GM19395 (cell line): Measurements from ENCODE around the gene IRX1.

Experiments used
- ATAC-seq: cut with Tn5 transposase; IDR thresholded peaks from one replicate; pipeline ENCODE4 v1.9.1; 2021; ENCODE audit warnings: mild to moderate bottlenecking, moderate library complexity; ENCODE audit not compliant: unreplicated experiment

Gene IRX1

GRCh38 chr5:3595006-3595961 lies at the start of gene IRX1:
TSS of gene IRX1 (plus strand) at chr5:3595832. CDS start at chr5:3596106, 274 bp downstream.
- ATAC-seq = no peak

DNA sequence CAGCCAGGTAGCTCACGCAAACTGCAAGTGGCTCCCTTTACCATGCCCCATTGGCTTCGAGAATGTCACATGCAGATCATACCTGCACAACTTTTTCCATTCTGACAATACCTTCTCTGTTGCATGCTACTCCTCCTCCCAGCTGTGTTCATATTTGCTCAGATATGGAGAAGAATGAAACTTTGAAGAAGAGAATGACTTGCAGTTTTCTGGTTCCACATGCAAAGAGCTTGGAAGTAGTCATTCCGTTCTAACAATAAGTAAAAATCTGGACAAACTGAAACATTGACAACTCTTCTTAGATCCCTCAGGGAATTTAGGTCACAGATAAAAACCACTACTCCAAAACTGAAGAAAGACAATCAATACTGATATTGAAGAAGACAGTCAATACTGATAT lies 49.6 kb upstream of the IRX1 start:
- no peak for ATAC-seq

DNA sequence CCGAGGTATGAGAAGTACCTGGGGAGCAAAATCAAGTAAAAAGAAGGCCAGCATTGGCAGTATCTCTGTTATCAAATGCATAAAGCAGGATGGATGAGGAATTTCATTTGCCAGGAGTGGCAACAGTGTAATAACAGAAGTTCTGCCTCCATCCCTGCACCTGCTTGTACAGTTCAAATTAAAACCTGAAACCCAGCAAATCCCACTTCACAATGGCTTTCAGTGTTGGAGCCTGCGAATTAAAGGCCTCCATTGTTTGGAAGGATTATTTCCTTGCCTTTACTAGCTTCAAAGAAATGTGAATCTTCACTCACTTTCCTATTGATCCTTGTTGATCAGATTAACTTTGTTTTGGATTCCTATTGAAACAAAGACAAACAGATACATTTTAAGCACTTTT lies 31.5 kb upstream of the IRX1 start:
- ATAC-seq = no peak

DNA sequence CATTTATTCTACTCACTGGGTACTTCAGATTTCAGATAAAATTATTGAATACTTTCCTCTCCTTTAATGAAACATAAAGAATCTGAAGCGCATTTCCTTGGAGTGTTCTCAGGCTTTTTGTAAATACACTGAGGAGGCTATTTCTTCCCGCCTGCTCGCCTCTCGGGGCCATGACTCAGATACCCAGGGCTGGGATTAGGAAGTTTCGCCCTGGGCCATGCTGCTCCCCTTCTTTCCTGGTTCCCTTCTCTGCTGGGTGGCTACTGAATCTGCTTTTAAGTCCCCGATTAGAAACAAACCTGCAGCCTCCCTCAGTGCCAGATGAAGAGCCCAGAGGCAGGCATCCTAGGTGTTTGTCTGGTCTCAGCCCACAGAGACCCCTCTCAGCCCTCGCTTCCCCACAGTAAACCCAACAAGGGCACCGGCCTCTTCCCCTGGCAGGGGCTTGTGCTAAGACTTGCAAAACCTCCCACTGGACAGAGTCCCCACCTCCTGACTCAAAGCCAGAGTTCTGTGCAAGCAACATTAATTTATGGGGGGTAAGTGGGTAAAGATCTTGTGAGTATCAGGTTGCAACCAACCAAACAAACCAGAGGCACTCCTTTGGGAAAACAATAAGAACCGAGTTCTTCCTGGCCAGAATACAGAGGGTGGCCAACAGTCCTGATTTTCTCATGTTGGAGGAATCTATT lies 30.7 kb upstream of the IRX1 start:
- ATAC-seq = no peak

GRCh38 chr5:3584724-3585531 lies 10.7 kb upstream of the IRX1 start:
- ATAC-seq = no peak

- ATAC-seq = no peak
These were observed 5.3 kb upstream of the IRX1 start for GRCh38 chr5:3590161-3590966.

DNA sequence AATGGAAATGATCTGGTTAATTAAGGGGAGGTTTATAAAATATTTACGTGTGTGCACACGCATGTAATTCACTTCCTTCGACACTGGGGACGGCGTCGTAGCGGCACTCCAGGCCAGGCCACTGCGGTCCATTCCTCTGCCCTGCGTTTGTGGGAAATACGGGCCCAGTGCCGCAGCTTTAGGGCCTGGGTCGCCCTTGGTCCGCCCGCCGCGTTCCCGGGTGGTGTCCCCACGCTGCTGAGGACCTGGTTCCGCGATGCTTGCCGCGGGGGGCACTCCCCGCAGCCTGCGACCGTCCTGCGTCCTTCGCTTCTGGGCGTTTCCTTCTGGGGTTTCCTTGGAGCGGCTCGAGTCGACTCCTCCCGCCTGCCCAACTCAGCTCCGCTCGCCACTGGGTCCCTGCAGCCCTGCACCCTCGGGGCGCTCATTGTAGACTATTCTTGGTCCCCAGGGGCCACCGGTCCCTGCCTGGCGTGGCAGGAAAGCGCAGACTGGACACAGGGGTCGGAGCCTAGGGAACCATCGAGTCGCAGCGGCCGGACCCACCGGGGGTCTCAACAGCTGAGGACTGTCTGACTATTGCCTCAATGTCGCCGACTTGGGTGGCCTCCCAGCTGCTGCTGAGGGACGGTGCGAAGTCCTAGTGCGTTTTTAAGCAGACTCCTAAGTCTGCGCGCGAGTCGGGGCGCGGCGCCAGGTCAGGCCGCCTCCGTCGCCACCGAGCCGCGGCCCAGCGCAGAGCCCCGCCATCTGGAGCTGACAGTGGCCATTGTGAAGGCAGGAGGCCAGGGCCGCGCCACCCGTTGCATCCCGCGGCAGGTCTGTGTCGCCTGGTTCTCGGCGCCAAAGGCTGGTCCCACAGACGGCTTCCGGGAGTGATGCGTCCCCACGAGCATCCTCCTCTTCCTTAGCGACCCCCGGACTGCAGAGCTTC lies 4.4 kb upstream of the IRX1 start:
- no peak for ATAC-seq

DNA sequence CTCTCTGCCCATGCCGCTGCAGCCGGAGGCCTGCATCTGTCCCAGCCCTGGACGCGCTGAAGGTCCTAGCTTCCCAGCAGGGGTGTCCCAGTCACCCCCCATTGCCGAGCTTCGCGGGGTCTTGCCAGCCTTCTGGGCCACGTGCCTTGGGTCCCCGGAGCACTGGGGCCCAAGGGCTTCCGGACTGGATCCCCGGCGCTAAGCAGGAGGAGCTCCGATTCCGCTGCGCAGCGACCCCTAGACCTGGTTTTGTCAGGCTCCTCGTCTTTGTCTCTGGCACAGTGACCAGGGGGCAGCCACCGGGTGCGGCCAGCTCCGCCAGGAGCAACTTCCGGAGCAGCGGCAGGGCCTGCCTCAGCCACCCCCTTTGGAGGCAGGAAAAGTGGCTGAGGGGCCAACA lies 3.3 kb upstream of the IRX1 start:
- no peak for ATAC-seq

- ATAC-seq = no peak
These were observed 1.7 kb upstream of the IRX1 start for GRCh38 chr5:3593771-3594509.

DNA sequence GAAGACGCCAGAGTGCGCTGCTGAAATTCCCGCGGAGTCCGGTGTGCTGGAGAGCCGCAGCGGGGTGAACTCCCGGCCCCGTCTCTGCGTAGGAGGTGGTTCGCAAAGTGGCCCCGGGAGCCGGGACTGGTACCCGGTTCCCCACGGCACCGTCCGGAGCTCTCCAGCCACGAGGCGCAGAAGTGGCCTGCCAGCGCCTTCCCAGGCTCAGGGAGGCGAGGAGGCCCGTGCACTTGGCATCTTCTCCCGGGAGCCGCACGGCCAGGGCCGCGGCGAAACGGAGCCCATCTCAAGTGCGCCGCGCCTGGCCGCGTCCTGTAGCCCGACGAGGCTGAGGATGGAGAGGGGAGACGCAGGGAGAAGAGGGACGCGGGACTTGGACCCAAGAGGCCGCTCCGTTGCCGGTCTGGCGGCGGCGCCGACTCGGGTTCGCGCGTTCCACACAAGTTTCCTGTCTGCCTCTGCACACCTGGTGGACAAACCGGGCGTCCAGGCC lies 1.1 kb upstream of the IRX1 start:
- ATAC-seq = no peak

DNA sequence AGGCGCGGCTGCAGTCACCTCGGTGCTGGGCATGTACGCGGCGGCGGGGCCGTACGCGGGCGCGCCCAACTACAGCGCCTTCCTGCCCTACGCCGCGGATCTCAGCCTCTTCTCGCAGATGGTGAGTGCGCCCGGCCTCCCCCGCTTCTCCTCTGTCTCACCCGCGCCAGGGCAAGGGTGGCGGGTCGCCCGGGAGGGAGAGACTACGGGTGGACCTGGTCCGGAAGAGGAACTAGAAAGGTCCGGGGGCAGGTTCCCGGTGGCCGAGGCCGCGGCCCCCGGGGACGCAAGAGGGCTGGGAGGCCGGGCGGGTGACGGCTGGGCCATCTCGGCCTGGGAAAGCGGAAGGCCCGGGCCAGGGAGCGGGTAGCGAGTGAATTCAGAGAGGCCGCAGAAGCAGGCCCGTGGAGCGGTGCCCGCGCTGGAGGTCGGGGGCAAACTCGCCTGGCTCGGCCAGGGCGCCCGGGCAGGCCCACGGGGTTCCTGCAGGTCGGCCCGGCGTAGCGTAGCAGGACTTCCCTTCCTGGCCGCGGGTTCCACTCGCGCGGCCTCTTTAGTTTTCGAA lies 711 bp downstream of the IRX1 start:
- ATAC-seq = no peak

- ATAC-seq = no peak
These were observed 1.2 kb downstream of the IRX1 start for GRCh38 chr5:3596857-3597166.

DNA sequence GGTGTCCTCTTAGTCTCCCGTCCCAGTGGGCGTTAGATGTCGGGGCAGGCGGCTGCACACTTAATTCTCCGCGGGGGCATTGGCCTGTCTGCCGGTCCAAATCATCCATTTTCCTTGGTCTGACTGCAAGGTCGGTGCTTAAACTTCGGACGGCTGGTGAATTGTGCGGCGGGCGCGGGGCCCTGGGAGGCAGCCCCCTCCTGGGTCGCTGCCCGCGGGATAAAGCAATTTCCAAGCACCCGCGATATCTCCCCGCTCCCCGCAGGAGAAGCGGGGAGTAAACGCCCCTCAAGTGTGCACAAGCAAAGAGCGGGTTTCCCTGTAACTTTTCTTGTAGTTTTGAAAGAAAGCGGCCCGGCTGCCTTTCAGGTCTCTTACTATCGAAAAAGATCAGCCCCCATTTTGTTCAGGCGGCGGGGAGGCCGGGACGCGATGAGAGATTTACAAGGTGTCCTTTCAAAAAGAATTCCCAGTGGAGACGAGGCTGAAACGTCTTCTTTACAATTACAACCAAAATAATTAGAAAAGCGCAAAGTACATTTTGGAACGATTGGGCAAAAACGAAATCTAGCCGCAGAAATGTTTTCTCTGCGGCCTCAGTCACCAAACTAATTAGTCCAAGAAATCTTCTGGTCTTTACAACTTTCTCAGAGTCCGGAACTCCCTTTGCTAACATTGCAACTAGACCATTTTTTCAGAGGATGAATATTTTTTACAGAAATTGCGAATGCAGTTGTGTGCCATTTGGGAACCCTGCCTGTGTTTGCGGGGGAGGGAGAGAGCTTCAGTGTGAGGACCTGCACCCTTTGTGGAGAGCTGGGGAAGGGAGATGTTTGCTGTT lies 1.8 kb downstream of the IRX1 start:
- ATAC-seq = no peak

GRCh38 chr5:3598207-3598606 lies 2.6 kb downstream of the IRX1 start:
- no peak for ATAC-seq

GRCh38 chr5:3598769-3599211 lies 3.2 kb downstream of the IRX1 start:
- no peak for ATAC-seq

GRCh38 chr5:3599226-3600105 lies 3.8 kb downstream of the IRX1 start:
- no peak for ATAC-seq
